Measurements from ENCODE around the gene SUOX.
"Not testable (repeated sequence)": the region's sequence is repeated elsewhere in the genome, so short reads cannot be mapped to it uniquely, and the experiment has no call there.

Gene SUOX

GRCh38 chr12:56028511-56029165 is 31.6 kb downstream of the SUOX start:
- no peak for DNase-seq

DNA sequence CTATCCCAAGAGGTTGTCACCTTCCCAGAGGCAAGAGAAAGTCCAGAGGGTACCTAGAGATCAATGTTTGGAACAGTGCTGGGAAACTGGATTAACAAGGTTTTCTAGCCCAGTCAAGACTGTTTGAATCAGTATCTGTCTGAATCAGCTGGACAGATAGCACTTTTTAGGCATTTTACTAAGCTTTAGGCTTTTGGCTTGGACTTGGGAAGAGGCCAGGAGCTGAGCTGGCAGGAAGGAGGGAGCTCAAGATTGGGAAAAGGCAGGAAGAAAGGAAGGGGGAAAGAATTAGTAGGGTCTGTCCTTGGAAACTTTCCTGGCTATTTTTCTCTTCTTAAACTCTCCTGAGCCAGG is 32.1 kb downstream of the SUOX start:
- no peak for DNase-seq

DNA sequence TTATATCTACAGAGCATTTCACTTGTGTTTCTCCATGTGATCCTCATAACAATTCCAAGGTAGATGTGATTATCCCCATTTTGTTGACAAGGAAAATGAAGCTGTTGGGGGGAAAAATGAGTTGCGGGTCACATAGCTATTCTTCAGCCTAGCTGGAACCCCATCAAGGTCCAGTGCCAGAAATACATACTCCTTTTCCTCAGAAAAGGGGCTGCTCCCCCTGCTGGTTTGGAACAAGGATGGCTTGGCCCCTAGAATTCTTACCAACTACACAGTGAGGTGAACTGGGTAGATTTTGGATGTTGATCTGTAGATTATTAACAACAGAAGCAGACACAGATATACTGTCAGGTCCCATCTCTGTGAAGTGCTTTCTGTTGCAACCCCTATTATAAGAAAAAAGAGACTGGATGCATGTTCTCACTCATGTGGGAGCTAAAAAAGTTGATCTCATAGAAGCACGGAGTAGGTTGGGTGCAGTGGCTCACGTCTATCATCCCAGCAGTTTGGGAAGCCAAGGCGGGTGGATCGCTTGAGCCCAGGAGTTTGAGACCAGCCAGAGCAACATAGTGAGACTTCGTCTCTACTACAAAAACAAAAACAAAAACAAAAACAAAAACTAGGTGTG is 32.7 kb downstream of the SUOX start:
- peak; percentile 56 for DNase-seq

DNA sequence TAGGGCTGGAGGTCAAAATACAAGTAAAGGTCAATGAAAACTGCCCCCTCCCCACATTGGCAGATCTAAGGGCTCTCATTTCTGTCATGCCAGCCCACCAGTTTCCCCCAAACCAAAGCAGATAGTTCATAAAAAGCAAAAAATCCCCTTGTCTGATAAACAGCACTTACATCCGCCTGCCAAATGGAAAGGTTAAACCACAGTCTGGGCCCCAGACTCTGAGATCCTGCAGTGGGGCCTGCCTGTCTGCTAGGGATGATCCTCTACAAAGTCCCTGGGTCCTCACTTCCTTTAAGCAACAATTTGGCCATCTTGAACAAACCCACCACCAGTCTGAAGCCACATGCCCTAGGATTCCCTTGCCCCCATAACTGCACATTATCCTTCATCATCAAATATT is 34.9 kb downstream of the SUOX start:
- DNase-seq = no peak

DNA sequence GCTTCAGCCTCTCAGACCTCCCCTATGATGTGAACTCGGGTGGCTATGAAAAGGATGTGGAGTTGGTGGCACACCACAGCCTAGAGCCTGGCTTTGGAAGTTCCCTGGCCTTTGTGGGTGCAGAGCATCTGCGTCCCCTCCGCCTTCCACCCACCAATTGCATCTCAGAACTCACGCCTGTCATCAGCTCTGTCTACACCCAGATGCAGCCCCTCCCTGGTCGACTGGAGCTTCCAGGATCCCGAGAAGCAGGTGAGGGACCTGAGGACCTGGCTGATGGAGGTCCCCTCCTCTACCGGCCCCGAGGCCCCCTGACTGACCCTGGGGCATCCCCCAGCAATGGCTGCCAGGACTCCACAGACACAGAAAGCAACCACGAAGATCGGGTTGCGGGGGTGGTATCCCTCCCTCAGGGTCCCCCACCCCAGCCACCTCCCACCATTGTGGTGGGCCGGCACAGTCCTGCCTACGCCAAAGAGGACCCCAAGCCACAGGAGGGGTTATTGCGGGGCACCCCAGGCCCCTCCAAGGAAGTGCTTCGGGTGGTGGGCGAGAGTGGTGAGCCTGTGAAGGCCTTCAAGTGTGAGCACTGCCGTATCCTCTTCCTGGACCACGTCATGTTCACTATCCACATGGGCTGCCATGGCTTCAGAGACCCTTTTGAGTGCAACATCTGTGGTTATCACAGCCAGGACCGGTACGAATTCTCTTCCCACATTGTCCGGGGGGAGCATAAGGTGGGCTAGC is 37.7 kb downstream of the SUOX start:
- DNase-seq = no peak

DNA sequence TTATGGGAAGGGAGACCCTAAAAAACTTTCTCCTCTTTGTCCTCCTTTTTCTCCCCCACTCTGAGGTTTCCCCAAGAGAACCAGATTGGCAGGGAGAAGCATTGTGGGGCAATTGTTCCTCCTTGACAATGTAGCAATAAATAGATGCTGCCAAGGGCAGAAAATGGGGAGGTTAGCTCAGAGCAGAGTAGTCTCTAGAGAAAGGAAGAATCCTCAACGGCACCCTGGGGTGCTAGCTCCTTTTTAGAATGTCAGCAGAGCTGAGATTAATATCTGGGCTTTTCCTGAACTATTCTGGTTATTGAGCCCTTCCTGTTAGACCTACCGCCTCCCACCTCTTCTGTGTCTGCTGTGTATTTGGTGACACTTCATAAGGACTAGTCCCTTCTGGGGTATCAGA is 40.1 kb downstream of the SUOX start:
- no peak for DNase-seq

GRCh38 chr12:56038022-56038655 is 41.1 kb downstream of the SUOX start:
- DNase-seq = no peak

GRCh38 chr12:56040151-56040550 is 43.1 kb downstream of the SUOX start:
- peak; percentile 47 for DNase-seq

DNA sequence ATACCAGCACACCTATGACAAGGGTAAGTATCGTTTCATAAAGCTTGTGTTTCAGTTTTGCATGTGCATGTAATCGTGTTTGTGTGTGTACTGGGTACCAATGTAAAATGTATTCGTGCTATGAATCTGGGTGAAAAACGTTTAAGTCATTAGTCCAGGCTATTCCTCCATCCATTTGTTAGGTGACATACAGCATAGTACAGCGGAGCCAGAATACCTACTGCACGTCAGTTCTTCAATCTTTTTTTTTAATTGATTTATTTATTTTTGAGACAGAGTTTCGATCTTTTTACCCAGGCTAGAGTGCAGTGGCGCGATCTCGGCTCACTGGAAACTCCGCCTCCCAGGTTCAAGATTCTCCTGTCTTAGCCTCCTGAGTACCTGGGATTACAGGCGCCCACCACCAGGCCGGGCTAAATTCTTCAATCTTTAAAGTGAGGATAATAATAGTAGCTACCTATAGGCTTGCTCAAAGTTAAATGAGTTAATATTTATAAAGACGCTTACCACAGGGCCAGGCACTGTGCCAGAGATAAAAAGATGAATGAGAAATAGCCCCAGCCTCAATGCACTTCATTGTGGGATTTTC is 44.0 kb downstream of the SUOX start:
- no peak for DNase-seq

- DNase-seq = peak; percentile 97
Measured at GRCh38 chr12:56041552-56042429, 44.7 kb downstream of the SUOX start, which contains the start of gene RPS26. TSS of gene RPS26 (plus strand) at chr12:56041918. CDS start at chr12:56042167, 249 bp downstream.

GRCh38 chr12:56042430-56042813 is 45.3 kb downstream of the SUOX start:
- DNase-seq = not testable (repeated sequence)

DNA sequence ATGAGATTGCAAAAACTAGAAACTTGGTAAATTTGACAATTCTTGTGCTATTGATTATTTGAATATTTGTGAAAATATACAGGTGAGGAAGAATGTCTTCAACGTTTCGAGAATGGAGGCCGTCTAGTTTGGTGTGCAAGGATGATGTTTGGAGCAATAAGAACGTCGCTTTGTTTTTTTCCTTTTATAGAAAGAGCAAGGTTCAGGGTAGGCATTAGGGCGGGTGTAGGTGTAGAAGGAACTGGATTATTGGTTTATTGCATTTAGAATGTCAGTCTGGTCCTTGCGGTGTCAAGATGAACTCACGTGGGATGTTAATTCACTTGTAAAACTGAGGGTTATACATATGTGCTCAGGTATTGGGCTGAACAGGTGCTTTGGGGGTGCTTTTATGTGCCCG is 45.8 kb downstream of the SUOX start:
- DNase-seq = no peak

GRCh38 chr12:56046027-56046780 is 49.1 kb downstream of the SUOX start:
- DNase-seq = no peak

- no peak for DNase-seq
Measured at GRCh38 chr12:56053407-56053893, 56.4 kb downstream of the SUOX start.
